ENCODE measurements around the gene CACNA1C.

CACNA1C gene

GRCh38 chr12:2550561-2551411 is 498.0 kb downstream of the CACNA1C start:
- H3K27ac ChIP-seq (ENCODE audit: low read depth, low read length) = no peak overlapping the region
- no peak overlapping the region for H3K4me3 ChIP-seq (ENCODE audit: low read depth, low read length)
- no peaks in the 10 kb centered on the region for H3K27me3 ChIP-seq (ENCODE audit: insufficient read depth, low read length)
- no peaks in the 10 kb centered on the region for H3K79me2 ChIP-seq (ENCODE audit: control insufficient read depth, insufficient read depth, low read length, unreplicated experiment)
- no peak overlapping the region for H2AFZ ChIP-seq (ENCODE audit: low read length, unreplicated experiment)
- H3K36me3 ChIP-seq (ENCODE audit: insufficient read depth, low read length) = no peaks in the 10 kb centered on the region
- no peaks in the 10 kb centered on the region for H3K4me1 ChIP-seq (ENCODE audit: control insufficient read depth, insufficient read depth, low read length, unreplicated experiment)

GRCh38 chr12:2551412-2551900 is 498.7 kb downstream of the CACNA1C start:
- no peaks in the 10 kb centered on the region for H3K4me1 ChIP-seq (ENCODE audit: control insufficient read depth, insufficient read depth, low read length, unreplicated experiment)
- no peaks in the 10 kb centered on the region for H3K27me3 ChIP-seq (ENCODE audit: insufficient read depth, low read length)
- no peaks in the 10 kb centered on the region for H3K79me2 ChIP-seq (ENCODE audit: control insufficient read depth, insufficient read depth, low read length, unreplicated experiment)
- no peaks in the 10 kb centered on the region for H3K36me3 ChIP-seq (ENCODE audit: insufficient read depth, low read length)
- no peak overlapping the region for H2AFZ ChIP-seq (ENCODE audit: low read length, unreplicated experiment)
- H3K27ac ChIP-seq (ENCODE audit: low read depth, low read length) = no peak overlapping the region
- H3K4me3 ChIP-seq (ENCODE audit: low read depth, low read length) = no peak overlapping the region

GRCh38 chr12:2552000-2552756 is 499.4 kb downstream of the CACNA1C start:
- H3K79me2 ChIP-seq (ENCODE audit: control insufficient read depth, insufficient read depth, low read length, unreplicated experiment) = no peaks in the 10 kb centered on the region
- H2AFZ ChIP-seq (ENCODE audit: low read length, unreplicated experiment) = no peak overlapping the region
- no peak overlapping the region for H3K4me3 ChIP-seq (ENCODE audit: low read depth, low read length)
- no peaks in the 10 kb centered on the region for H3K4me1 ChIP-seq (ENCODE audit: control insufficient read depth, insufficient read depth, low read length, unreplicated experiment)
- no peaks in the 10 kb centered on the region for H3K27me3 ChIP-seq (ENCODE audit: insufficient read depth, low read length)
- no peak overlapping the region for H3K27ac ChIP-seq (ENCODE audit: low read depth, low read length)
- no peaks in the 10 kb centered on the region for H3K36me3 ChIP-seq (ENCODE audit: insufficient read depth, low read length)

- Histone ChIP-seq H3K27me3 (ENCODE audit: insufficient read depth, low read length) (no peaks in the 10 kb centered on the region), H3K27ac (ENCODE audit: low read depth, low read length) (no peak overlapping the region), H3K4me1 (ENCODE audit: control insufficient read depth, insufficient read depth, low read length, unreplicated experiment) (no peaks in the 10 kb centered on the region), H3K36me3 (ENCODE audit: insufficient read depth, low read length) (no peaks in the 10 kb centered on the region), H3K79me2 (ENCODE audit: control insufficient read depth, insufficient read depth, low read length, unreplicated experiment) (no peaks in the 10 kb centered on the region), H3K4me3 (ENCODE audit: low read depth, low read length) (no peak overlapping the region), H2AFZ (ENCODE audit: low read length, unreplicated experiment) (no peak overlapping the region)
These were observed 500.8 kb downstream of the CACNA1C start for GRCh38 chr12:2553388-2554126.

GRCh38 chr12:2555487-2556082 is 502.8 kb downstream of the CACNA1C start:
- H3K27me3 ChIP-seq (ENCODE audit: insufficient read depth, low read length) = no peaks in the 10 kb centered on the region
- no peak overlapping the region for H3K27ac ChIP-seq (ENCODE audit: low read depth, low read length)
- no peak overlapping the region for H2AFZ ChIP-seq (ENCODE audit: low read length, unreplicated experiment)
- H3K79me2 ChIP-seq (ENCODE audit: control insufficient read depth, insufficient read depth, low read length, unreplicated experiment) = no peaks in the 10 kb centered on the region
- no peaks in the 10 kb centered on the region for H3K4me1 ChIP-seq (ENCODE audit: control insufficient read depth, insufficient read depth, low read length, unreplicated experiment)
- no peak overlapping the region for H3K4me3 ChIP-seq (ENCODE audit: low read depth, low read length)
- H3K36me3 ChIP-seq (ENCODE audit: insufficient read depth, low read length) = no peaks in the 10 kb centered on the region

GRCh38 chr12:2557597-2557996 is 504.8 kb downstream of the CACNA1C start:
- Histone ChIP-seq H3K4me1 (ENCODE audit: control insufficient read depth, insufficient read depth, low read length, unreplicated experiment) (no peaks in the 10 kb centered on the region), H3K27me3 (ENCODE audit: insufficient read depth, low read length) (no peaks in the 10 kb centered on the region), H3K4me3 (ENCODE audit: low read depth, low read length) (no peak overlapping the region), H2AFZ (ENCODE audit: low read length, unreplicated experiment) (no peak overlapping the region), H3K36me3 (ENCODE audit: insufficient read depth, low read length) (no peaks in the 10 kb centered on the region), H3K27ac (ENCODE audit: low read depth, low read length) (no peak overlapping the region), H3K79me2 (ENCODE audit: control insufficient read depth, insufficient read depth, low read length, unreplicated experiment) (no peaks in the 10 kb centered on the region)

GRCh38 chr12:2559931-2560330 is 507.1 kb downstream of the CACNA1C start:
- Histone ChIP-seq H2AFZ (ENCODE audit: low read length, unreplicated experiment) (no peak overlapping the region), H3K4me3 (ENCODE audit: low read depth, low read length) (no peak overlapping the region), H3K36me3 (ENCODE audit: insufficient read depth, low read length) (no peaks in the 10 kb centered on the region), H3K79me2 (ENCODE audit: control insufficient read depth, insufficient read depth, low read length, unreplicated experiment) (no peaks in the 10 kb centered on the region), H3K27ac (ENCODE audit: low read depth, low read length) (no peak overlapping the region), H3K27me3 (ENCODE audit: insufficient read depth, low read length) (no peaks in the 10 kb centered on the region), H3K4me1 (ENCODE audit: control insufficient read depth, insufficient read depth, low read length, unreplicated experiment) (no peaks in the 10 kb centered on the region)

- Histone ChIP-seq H3K27ac (ENCODE audit: low read depth, low read length) (no peak overlapping the region), H3K4me1 (ENCODE audit: control insufficient read depth, insufficient read depth, low read length, unreplicated experiment) (no peaks in the 10 kb centered on the region), H3K4me3 (ENCODE audit: low read depth, low read length) (no peak overlapping the region), H3K79me2 (ENCODE audit: control insufficient read depth, insufficient read depth, low read length, unreplicated experiment) (no peaks in the 10 kb centered on the region), H3K36me3 (ENCODE audit: insufficient read depth, low read length) (no peaks in the 10 kb centered on the region), H2AFZ (ENCODE audit: low read length, unreplicated experiment) (no peak overlapping the region), H3K27me3 (ENCODE audit: insufficient read depth, low read length) (no peaks in the 10 kb centered on the region)
These were observed 507.6 kb downstream of the CACNA1C start for GRCh38 chr12:2560356-2560755.

GRCh38 chr12:2561367-2561766 is 508.6 kb downstream of the CACNA1C start:
- no peaks in the 10 kb centered on the region for H3K4me1 ChIP-seq (ENCODE audit: control insufficient read depth, insufficient read depth, low read length, unreplicated experiment)
- H3K36me3 ChIP-seq (ENCODE audit: insufficient read depth, low read length) = no peaks in the 10 kb centered on the region
- no peak overlapping the region for H3K27ac ChIP-seq (ENCODE audit: low read depth, low read length)
- H3K79me2 ChIP-seq (ENCODE audit: control insufficient read depth, insufficient read depth, low read length, unreplicated experiment) = no peaks in the 10 kb centered on the region
- H2AFZ ChIP-seq (ENCODE audit: low read length, unreplicated experiment) = no peak overlapping the region
- no peaks in the 10 kb centered on the region for H3K27me3 ChIP-seq (ENCODE audit: insufficient read depth, low read length)
- H3K4me3 ChIP-seq (ENCODE audit: low read depth, low read length) = no peak overlapping the region

- Histone ChIP-seq H3K36me3 (ENCODE audit: insufficient read depth, low read length) (no peaks in the 10 kb centered on the region), H3K79me2 (ENCODE audit: control insufficient read depth, insufficient read depth, low read length, unreplicated experiment) (no peaks in the 10 kb centered on the region), H3K4me1 (ENCODE audit: control insufficient read depth, insufficient read depth, low read length, unreplicated experiment) (no peaks in the 10 kb centered on the region), H3K27ac (ENCODE audit: low read depth, low read length) (no peak overlapping the region), H3K27me3 (ENCODE audit: insufficient read depth, low read length) (no peaks in the 10 kb centered on the region), H3K4me3 (ENCODE audit: low read depth, low read length) (no peak overlapping the region), H2AFZ (ENCODE audit: low read length, unreplicated experiment) (no peak overlapping the region)
These were observed 509.6 kb downstream of the CACNA1C start for GRCh38 chr12:2562400-2562799.
